Ishikawa (cell line): ENCODE measurements around the gene MSANTD1.

ENCODE experiments used
- CEBPB ChIP-seq: IDR thresholded peaks from 2 replicates; pipeline ENCODE4 v1.6.1; 2012
- CREB1 ChIP-seq: IDR thresholded peaks from 2 replicates; pipeline ENCODE4 v1.6.1; 2012; ENCODE audit warnings: low read depth
- EGR1 ChIP-seq: IDR thresholded peaks from 2 replicates; pipeline ENCODE4 v1.6.1; 2012
- EP300 ChIP-seq: IDR thresholded peaks from 2 replicates; pipeline ENCODE4 v1.6.1; 2012; ENCODE audit warnings: borderline replicate concordance
- FOXM1 ChIP-seq: IDR thresholded peaks from 2 replicates; pipeline ENCODE4 v1.6.1; 2012; ENCODE audit warnings: low read depth, borderline replicate concordance
- MAX ChIP-seq: IDR thresholded peaks from 2 replicates; pipeline ENCODE4 v1.6.1; 2012
- NFIC ChIP-seq: IDR thresholded peaks from 2 replicates; pipeline ENCODE4 v1.6.1; 2012
- RAD21 ChIP-seq: IDR thresholded peaks from 2 replicates; pipeline ENCODE4 v1.6.1; 2012; ENCODE audit warnings: low read depth
- REST ChIP-seq: IDR thresholded peaks from 2 replicates; pipeline ENCODE4 v1.6.1; 2012; ENCODE audit warnings: low read depth, mild to moderate bottlenecking
- TAF1 ChIP-seq: IDR thresholded peaks from 2 replicates; pipeline ENCODE4 v1.6.1; 2012; ENCODE audit warnings: low read depth, mild to moderate bottlenecking
- TCF12 ChIP-seq: IDR thresholded peaks from 2 replicates; pipeline ENCODE4 v1.6.1; 2012; ENCODE audit warnings: low read depth
- TEAD4 ChIP-seq: IDR thresholded peaks from 2 replicates; pipeline ENCODE4 v1.6.1; 2012
- USF1 ChIP-seq: IDR thresholded peaks from 2 replicates; pipeline ENCODE4 v1.6.1; 2012
- YY1 ChIP-seq: IDR thresholded peaks from 2 replicates; pipeline ENCODE4 v1.6.1; 2012; ENCODE audit warnings: low read depth
- ZBTB7A ChIP-seq: IDR thresholded peaks from 2 replicates; pipeline ENCODE4 v1.6.1; 2012; ENCODE audit warnings: low read depth

The MSANTD1 gene

GRCh38 chr4:3225936-3226335, 23.0 kb upstream of the MSANTD1 start:
- no peak for TF ChIP-seq RAD21
- no peak for TF ChIP-seq TCF12
- TF ChIP-seq FOXM1, result no peak
- no peak for TF ChIP-seq USF1
- TF ChIP-seq CREB1, result no peak
- no peak for TF ChIP-seq CEBPB
- TF ChIP-seq EP300, result no peak
- TF ChIP-seq YY1, result no peak
- no peak for TF ChIP-seq NFIC
- TF ChIP-seq EGR1, result no peak
- TF ChIP-seq ZBTB7A, result no peak
- TF ChIP-seq MAX, result no peak
- TF ChIP-seq REST, result no peak
- no peak for TF ChIP-seq TAF1
- TF ChIP-seq TEAD4, result no peak

GRCh38 chr4:3226467-3226866, 22.5 kb upstream of the MSANTD1 start:
- TF ChIP-seq CEBPB (no peak), CREB1 (no peak), MAX (no peak), RAD21 (no peak), TCF12 (no peak), TEAD4 (no peak)

GRCh38 chr4:3226944-3227343, 22.0 kb upstream of the MSANTD1 start:
- TF ChIP-seq TCF12, result no peak

- TF ChIP-seq EGR1, result no peak
- TF ChIP-seq USF1, result no peak
- no peak for TF ChIP-seq CEBPB
These were observed 20.9 kb upstream of the MSANTD1 start for GRCh38 chr4:3227878-3228675.

- TF ChIP-seq TAF1, result no peak
- no peak for TF ChIP-seq EGR1
- TF ChIP-seq TCF12, result no peak
- TF ChIP-seq REST, result no peak
- TF ChIP-seq NFIC, result no peak
- no peak for TF ChIP-seq ZBTB7A
- TF ChIP-seq RAD21, result no peak
These were observed 20.1 kb upstream of the MSANTD1 start for GRCh38 chr4:3228881-3229280.

GRCh38 chr4:3229328-3229727, 19.6 kb upstream of the MSANTD1 start:
- TF ChIP-seq ZBTB7A (no peak), CREB1 (no peak), USF1 (no peak), RAD21 (no peak), YY1 (no peak), TAF1 (no peak), CEBPB (no peak), REST (no peak), NFIC (no peak), EGR1 (no peak), MAX (no peak), TEAD4 (no peak), FOXM1 (no peak), TCF12 (no peak), EP300 (no peak)
